ENCODE results near the gene FANCI. TPM values are rescaled to one million over a fixed set of nuclear protein-coding genes. Genes with fewer than 3 reads are reported as not detected.

The FANCI gene
- polyA plus RNA-seq, 1 donor: 56.0 TPM

DNA sequence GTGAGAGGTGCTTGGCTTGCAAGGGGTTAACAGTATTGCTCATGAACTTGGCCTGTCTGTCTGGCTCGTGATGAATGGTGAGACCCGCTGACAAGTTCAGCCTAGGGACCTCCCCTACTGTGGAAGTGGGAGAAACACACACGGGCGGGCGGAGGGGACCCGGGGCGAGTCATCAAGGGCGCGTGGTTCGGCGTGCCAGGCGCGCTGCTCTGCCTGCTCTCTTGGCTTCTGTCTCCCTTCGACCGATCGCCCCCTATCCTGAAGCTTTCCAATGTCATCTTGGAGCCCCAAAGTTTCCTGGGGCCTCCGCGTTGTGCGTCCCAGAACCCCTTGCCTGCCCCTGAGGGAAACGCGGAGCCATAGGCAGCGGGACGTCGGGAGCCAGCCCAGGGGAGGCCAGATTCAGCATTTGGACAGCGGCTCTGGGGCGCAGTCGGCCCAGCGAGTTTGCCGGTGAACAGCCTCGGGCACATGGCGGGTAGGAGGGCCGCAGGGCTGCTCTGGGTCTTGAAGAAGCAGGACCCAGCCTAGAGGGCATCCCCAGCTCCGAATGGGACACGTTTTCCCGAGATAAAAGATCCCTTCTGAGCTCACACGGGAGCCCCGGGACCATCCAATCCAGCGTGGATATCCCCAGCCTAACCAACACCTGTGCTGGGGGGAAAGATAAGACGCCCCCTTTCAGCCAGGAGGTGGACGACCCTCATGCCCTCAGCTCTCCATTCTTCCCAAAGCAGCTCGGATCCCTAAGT lies 117.8 kb downstream of the FANCI start:
- DNase-seq: peak; percentile 75

DNA sequence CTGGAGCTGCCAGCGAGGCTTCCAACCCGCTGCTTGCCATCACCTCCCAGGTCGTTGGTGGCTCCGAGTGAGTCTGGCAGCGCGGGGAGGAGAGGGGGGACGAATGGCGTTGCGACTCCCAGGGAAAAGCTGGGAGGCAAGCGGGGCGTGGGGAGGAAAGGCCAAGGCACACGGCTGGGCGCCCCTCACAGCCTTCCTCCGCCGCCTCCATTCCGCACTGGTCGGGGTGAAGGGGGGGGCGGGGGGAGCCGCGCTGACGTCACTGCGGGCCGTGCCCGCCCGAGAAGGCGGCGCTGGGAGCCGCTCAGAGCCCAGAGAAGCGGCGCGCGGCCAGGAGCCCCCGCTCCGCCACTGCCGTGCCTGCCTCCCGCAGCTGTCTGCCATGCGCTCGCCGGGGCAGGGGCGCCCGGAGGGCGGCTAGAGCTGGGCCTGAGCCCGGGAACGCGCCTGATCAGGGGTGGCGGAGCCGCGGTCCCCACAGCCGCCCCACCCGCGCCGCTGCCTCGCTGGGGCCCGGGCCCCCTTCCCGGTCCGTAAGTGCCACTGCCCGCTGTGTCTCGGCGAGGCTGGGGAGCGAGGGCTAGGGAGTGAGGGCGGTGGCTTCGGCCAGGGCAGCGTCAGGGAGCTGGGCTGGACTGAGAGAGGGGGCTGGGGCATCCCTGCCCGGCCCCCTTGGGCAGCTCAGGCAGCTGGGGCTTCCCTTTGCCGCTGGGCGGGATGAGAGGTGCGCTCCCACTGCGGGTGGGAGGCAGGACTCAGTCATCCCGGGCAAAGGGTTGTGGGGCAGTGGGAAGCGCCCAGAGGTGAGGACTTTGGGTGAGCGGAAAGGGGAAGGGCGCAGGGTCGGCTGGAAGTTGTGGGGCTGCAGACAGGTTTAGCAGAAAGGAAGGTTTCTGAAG lies 118.7 kb downstream of the FANCI start:
- no peak for DNase-seq

DNA sequence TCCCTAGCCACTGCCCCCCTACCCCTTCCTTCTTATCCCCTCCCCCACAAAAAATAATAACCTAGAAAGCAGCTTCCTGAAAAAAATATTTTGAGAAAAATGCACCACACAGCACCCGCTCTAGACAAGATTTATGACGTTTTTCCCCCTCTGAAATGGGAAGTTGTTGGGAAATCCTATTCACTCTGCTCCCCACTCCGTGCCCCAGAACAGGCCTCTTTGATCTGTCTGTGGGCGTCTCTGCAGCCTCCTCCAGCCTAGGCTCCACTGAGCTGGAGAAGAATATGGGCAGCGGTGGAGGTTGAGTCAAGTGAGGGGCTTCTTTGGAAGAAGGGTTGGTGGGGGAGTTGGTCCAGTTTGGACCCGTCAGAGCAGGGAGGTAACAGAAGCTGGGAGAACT lies 119.4 kb downstream of the FANCI start:
- DNase-seq: no peak

DNA sequence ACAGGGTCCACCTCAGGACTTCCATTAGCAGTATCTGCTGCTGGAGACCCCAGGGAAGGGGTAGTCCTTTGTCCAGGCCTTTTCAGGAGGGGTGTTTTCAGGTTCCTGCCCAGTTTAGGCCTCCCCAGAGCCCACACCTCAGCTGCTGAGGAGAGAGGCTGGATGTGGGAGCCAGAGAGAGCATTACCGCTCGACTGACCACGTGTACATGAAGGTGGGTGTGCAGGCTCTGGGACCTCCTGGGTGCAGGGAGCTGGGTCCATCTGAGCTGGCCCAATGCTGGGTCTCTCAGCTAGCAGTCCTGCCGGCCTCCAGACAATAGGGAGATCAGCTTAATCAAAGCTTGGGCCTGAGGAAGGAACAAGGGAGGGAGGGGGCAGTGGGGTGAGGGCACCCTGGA lies 120.0 kb downstream of the FANCI start:
- no peak for DNase-seq

DNA sequence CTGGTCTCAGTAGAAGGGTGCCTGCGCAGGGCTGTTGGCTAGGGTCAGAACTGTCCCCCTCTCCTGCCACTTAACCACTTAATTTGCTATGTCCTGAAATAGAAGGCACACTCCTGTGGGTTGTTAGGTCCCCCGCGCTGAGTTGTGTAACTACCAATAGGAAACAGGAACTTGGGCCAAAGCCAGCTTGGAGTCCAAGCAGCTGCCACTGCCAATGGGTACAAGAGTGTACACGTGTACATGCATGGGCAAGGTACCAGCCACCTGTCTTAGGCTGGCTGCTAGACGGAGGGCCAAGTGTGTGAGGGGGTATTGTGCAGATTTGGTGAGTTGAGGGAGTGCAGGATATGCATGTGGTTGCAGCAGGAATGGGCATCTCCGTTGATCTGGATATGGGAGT lies 120.6 kb downstream of the FANCI start:
- DNase-seq: no peak

DNA sequence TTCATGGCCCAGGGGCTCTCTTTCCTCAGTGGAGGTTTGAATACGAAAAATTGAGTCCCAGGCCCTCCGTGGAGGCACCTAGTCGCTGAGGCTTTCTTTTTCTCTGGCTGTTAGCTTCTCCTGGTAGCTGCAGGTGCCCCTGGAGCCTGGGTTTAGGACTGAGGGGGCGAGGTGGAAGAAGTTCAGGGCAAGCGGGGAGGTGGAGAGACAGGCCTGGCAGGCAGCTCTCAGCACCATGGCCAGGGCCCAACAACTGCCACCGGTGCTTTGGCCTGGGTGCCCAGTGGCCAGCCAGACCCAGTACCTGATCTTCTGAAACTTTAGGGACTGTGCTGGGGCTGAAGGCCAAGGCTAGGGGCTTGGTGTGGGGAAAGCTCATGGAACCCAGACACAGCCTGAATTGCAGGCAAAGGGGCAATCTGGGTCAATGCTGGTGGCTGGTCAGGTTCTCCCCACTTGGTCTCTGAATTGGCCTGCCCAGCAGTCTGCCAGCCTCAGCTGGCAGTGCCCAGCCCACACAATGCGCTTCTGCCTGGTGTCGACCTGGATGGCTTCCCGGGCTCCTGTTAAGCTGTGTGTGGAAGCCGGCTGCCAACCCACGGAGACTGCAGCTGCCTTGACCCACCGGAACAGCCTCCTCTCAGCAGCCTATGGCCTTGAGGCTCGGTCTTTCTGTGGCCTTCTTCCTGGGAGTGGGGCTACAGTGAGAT lies 121.1 kb downstream of the FANCI start:
- no peak for DNase-seq

DNA sequence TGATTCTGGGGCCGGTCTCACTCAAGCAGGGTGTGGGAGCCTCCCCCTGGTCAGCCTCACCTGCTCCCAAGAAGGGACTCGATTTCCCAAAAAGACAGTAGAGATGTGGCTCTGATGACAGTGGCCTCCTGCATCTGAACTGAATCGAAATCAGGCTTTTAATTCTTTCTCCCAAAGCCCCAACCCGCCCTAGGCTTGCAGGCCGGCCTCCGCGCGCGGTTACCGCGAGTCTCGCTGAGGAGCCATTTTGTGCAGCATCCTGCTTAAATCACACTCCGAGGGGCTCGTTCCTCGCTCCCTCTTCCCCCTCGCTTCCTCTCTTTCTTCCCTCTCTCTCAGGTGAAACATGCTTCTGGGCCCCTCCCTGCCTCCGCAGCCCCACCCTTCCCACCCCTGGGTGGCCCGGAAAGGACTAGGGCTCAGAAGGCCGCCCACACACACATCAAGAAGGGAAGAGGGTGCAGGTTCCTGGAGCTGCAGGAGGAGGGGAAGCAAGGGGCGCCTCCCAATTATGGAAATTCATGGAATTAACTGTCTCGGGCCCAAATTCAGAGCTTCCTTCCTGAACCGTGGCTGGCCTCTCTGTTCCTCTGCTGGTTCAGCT lies 121.8 kb downstream of the FANCI start:
- no peak for DNase-seq

Other genes starting within 250 kb of the FANCI start
- gene ABHD2, start 155.5 kb upstream of the FANCI start, polyA plus RNA-seq (ENCODE audit: insufficient read length): 34.5 TPM
- gene RLBP1, start 22.4 kb upstream of the FANCI start, polyA plus RNA-seq (ENCODE audit: insufficient read length): not detected
- gene POLG, start 90.8 kb downstream of the FANCI start, polyA plus RNA-seq (ENCODE audit: insufficient read length): 54.9 TPM

Measured in left kidney (tissue), 2 donors.